Measurements from ENCODE around the gene ADARB2.
A peak's percentile ranks its signal among the peaks of the same experiment; 100 is the strongest.

The ADARB2 gene

DNA sequence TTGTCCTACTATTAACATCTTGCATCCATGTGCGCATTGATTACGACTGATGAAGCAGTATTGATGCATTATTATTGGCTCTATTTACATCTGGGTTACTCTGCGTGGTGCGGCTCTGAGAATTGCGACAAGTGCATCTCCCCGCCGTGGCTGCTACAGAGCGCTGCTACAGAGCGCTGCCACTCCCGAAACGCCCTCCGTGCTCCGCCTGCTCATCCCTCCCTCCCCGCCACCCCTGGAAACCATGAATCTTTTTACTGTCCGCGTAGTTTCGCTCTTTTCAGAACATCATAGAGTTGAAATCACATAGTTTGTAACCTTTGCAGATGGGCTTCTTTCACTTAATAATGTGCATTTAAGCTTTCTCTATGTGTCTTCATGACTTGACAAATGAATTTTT, 74.1 kb downstream of the ADARB2 start:
- no peak for DNase-seq (ENCODE audit: low spot score)

DNA sequence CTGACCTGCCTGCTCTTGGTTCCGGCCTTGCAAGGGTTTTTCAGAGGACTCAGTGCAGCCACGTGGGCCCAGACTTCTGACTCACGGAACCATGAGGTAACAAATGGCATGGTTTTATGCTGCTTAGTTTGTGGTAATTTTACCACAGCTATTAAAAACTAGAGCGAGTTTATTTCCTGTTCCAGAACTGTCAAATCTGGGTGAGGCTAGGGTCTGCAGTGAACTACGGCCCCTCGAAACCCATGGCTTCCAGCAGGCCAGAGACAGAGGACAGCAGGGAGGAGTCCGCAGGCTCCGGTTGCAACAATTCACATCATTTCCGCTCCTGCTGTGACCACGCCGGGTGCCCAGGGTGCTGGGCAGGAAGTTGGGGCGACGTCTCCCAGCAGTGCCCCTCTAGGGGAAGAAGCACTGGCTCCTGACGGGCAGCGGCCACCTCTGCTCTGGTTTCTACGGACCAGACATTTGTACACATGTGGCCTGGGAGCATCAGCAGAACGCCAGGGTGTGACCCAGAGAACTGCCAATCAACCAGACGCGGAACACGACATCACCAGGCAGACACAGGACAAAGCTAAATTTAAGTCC, 74.8 kb downstream of the ADARB2 start:
- DNase-seq (ENCODE audit: low spot score), result no peak

DNA sequence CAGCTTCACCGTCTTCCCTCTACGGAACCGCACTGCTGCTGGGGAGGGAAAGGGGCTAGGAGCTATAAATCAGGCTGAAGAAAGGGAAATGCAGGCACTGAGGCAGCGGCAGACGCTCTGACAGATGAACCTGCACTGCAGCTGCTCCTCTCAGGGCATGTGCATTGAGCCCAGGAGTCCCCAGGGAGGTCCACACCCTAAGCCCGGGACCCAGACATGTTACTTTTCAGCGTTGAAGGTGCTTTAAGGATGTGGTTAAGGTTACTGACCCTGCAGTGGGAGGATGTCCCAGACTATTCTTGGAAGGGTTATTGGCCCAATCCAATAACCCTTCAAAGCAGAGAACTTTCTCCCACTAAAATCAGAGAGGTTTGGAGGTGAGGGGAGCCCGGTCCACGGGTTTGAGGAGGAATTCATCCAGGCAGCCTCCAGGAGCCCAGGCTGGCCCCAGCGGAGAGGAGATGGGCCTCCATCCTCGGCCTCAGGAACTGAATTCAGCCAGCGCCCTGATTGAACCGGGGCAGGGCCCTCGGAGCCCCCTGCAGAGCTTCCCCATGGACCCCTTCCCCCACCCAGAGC, 75.4 kb downstream of the ADARB2 start:
- no peak for DNase-seq (ENCODE audit: low spot score)

DNA sequence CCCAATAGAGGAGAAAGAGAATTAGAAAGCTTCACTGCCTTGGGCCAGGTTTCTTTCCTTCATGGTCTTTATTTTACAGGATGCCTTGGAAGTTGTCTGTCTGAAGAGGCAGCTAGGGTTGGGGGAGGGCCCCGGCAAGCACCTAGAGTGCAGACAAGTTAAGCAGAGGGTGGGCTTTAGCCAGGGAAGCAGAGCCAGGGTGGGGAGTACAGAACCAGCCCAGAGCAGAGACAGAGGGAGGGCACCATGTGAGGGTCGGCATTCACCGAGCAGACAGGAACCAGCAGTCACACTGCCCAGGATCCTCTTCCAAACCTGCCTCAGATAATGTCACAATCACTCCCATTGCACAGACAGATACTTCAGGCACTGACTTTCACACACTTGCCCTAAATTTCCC, 75.9 kb downstream of the ADARB2 start:
- no peak for DNase-seq (ENCODE audit: low spot score)

DNA sequence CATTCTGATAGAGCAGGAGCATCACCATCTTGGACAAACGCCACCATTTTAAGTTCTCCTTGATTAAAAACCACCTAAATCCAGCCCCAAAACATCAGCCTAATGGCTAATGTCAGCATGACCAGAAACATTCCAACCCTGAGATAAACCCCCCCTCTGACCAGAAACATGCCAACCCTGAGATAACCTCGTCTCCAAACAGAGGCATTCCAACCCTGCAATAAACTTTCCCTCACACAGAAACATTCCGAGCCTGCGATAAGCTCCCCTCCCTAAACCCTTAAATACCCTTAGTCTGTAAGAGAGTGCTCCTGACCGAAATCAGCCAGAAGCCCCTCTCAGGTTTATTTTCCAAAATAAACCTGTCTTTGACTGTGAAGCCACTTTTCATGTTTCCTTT, 76.5 kb downstream of the ADARB2 start:
- no peak for DNase-seq (ENCODE audit: low spot score)

DNA sequence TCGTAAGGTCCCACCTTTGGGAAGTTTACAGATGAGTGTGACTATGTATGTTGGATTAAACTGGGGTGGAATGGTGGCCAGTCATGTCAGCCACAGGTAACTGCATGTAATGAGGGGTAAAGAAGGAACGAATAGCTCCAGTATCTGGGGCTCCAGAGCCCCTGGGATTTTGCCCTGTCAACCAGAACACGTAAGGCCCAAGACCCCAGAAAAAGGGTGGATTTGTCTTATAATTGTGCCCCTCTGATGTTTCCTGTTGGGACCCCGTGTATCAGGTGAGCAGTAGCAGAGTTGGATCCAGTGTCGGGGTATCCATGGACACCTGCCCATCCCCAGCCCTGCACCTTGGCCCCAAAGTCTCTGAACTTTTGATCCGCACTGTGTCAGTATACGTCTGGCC, 76.9 kb downstream of the ADARB2 start:
- no peak for DNase-seq (ENCODE audit: low spot score)

DNA sequence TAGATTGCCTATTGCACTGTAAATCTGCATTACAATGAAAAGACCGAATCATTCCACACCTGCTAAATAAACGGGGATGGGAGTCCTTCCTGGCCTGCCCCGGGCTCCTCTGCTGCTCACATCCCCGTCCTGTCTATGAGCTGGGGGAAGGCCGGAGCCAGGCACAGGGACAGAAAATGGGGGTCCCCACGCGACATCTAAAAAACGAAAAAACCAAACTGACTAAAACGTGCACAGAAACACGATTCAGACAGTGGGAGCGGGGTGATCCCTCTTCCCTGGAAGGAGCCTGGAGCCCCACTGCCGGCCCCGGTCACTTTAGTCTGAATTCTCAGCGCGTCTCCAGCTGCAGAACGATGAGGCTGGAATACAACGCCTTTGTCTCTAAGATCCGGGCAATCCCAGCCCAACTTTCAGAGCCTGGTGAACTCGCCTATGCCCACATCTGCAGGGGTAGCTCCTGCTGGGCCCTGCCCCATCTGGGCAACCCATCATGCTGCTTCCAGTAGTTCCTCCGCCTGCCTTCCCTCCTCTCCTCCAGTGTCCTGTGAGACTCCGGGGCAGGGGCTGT, 78.0 kb downstream of the ADARB2 start:
- no peak for DNase-seq (ENCODE audit: low spot score)

DNA sequence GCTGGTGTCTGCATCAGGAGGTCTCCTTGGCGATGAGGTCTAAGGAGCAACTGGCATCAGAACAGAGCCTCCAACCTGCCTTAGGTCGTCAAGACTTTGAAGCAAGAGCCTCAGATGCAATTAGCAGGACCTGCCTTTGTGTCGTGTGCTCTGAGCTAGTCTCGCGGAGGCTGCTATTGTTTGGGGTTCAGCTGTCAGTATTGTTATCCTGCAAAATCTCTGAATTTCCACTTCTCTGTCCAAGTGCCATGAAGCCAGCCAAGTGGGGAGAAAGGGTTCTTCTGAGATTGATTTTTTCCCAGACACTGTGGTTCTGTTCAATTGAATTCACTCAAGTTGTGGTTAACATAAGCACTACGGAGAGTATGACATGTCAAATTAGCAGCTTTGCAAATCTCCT, 78.7 kb downstream of the ADARB2 start:
- DNase-seq (ENCODE audit: low spot score), result no peak

DNA sequence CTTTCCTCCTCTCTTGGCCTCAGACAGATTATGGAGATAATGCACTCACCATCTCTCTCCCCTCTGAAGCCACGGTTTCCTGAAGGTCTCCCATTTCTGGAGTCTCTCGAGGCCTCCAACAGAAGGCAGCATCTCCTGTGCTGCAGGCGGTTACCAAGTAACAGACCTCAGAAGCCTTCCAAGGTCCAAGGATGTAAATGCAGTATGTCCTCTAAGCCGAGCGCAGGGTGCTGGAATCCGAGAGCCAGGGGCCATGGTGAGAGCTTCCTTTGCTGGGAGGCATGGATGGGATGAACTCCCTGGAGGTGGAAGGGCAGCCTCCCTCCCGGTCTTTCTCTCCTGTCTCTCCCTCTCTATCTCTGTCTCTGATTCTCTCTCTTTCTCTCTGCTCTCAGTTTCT, 79.8 kb downstream of the ADARB2 start:
- no peak for DNase-seq (ENCODE audit: low spot score)

DNA sequence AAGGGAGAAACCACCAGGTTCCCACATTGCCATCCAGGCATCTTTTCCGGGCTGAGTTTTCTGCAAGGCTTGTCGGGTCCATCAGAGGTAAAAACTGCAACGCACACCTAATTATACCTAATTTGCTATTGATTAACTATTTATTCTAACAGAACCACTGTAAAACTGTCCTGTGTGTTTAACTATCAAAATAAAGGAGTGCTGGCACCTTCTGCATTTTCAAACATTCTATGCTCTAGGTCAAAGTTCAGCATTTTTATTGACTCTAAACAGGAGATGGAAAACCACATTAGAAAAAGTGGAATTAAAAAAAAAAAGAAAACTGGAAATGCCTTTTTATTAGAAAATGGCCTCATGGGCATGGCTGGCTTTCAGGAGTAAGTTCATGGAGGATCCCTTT, 82.0 kb downstream of the ADARB2 start:
- DNase-seq (ENCODE audit: low spot score), result no peak

DNA sequence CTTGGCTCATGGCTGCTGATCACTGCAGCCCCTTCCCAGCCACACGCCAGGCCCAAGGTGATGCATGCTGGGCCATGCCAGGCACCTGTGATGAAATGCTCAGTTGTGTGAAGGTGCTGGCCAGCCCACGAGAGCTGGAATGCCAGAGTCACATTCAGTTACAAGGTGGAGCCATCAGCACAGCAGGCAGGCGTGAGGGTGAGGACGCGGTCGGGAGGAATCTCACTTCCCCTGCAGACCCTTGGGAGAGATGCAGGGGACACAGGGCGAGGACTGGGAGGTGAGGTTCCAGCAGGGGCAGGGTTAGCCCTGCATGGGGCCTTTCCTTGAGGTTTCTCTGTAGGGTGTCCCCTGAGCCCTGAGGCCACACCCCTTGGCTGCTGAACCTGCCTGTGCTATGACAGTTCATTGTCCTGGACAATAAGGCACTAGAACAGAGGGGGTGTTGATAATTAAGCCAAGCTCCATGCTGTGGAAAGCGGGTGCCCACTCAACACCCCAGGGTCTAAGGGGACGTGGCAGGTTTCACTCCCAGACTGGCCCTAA, 82.4 kb downstream of the ADARB2 start:
- no peak for DNase-seq (ENCODE audit: low spot score)

DNA sequence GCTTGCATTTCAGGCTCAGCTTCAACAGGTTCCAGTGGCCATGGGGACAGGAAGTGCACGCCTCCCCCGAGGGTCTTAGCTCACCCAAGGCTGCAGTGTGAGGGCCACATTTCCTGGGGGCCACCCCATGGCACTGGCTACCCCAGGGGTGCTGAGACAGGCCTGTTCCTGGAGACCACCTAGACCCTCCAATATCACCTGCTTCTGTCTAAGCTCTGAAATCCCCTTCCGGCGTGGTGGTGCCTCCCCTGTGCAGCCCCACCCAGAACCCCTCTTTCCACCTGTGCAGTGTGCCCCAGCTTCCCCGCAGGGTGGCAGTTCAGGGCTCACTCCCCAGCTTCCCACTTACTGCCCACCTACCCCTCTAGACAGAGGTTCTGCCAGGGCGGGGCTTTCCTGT, 83.1 kb downstream of the ADARB2 start:
- DNase-seq (ENCODE audit: low spot score), result no peak

DNA sequence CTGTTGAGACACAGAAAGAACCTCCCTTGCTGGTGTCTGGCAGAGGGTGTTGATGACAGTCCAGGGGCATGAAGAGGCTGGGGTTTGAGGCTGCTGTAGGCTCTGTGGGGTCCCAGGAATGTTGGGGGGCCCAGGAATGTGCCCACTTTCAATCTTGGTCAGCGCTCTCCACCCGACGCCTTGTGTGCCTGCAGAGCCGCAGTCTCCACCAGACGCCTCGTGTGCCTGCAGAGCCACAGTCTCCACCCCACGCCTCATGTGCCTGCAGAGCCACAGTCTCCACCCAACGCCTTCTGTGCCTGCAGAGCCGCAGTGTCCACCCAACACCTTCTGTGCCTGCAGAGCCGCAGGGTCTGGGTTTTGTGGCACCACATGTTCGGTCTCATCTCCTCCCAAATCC, 84.0 kb downstream of the ADARB2 start:
- no peak for DNase-seq (ENCODE audit: low spot score)

DNA sequence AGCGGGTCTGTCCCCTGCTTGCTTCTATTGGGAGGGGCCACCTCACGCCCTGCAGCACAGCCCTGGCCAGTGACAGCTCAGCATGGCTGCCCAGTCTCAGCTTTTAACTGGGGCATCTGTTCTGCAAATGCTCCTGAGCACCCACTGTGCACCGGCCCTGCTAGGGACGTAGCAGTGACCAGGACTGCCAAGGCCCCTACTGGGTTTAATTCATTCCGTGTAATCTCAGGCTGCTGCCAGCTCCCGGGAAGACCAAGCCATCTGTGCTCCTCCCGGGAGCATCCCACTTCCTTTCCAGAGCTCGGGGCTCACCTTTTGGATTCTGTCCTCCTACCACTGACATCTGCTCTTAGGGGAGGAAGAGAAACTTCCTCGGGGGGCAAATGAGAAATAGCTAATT, 85.2 kb downstream of the ADARB2 start:
- peak; percentile 97 for DNase-seq (ENCODE audit: low spot score)

DNA sequence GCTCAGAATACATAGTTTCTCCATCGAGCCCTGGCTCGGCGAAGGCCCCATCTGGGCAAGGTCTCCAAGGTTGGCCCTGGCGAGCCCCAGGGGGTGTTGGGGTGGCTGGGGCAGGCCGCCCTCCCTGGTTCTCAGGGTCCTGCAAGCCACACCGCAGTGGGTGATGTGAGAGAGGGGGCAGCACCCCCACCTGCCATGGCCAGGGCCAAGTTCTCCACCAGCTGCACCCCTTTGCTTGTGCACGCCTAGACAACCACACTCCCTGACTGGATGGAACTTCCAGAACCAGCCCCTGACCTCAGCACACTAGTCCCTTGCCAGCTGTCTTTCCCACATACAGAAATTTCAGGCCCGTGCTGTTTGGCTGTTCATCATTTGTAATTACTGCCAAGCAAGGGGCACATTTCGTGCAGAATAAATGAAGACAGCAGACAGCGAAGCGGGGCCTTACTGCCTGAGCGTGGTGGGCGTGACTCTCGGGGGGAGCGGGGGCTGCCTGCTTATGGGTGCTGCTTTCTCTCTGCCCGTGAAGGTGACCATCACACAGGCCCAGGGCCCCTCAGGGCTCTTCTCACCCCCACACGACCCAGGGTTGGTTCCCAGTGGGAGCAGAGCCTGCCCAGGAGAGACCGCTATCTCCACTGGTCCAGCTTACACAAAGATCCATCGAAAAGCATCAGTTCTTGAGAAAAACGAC, 85.9 kb downstream of the ADARB2 start:
- peak; percentile 22 for DNase-seq (ENCODE audit: low spot score)

DNA sequence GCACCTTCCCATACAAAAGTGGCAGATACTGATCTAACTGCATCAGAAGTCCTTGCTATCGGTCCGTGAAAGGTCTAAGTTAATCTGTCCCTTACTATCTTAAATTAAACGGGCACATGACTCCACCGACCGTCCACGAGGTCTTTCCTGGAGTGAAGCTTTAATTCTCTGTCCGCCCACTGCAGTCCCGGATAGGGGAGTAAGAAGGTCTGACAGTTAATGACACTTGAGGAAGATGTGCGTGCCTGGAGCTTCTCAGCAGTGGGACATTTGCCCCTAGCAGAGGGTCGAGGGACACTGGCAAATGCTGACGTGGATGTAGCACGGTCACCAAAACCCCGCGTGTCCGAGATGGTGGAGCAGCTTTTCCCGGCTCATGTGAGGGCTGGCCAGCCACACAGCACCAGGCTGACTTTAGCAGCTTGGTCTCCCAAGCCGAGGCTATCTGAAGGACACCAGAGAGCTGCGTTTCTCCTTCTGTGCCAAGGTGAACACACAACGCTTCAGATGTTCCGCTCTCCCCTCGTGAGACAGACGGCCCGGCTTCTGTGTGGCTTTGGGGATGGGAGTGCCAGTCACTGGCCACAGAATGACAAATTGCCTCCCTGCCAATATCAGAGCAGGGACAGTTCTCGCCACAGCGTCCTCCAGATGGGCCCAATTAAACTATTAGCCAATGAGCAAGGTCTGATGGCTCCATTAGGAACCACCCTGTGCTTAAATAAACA, 86.6 kb downstream of the ADARB2 start:
- peak; percentile 91 for DNase-seq (ENCODE audit: low spot score)

DNA sequence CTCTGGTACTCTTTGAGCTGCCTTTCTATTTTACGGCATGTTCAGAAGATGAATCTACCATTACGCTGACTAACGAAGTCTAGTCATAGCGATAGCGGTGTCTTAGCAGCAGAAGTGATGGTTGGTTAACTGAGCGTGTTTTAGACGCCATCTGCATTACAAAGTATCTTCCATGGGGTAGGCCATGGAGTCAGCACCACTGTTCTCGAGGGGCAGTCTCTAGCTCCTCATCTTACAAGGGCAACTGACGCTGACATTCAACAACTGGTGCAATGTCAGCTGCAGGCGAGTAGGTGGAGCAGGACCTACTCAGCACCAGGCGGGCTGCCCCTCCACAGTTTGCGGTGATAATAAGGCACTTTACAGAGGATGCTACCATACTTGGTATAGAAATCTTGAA, 88.7 kb downstream of the ADARB2 start:
- DNase-seq (ENCODE audit: low spot score), result no peak

DNA sequence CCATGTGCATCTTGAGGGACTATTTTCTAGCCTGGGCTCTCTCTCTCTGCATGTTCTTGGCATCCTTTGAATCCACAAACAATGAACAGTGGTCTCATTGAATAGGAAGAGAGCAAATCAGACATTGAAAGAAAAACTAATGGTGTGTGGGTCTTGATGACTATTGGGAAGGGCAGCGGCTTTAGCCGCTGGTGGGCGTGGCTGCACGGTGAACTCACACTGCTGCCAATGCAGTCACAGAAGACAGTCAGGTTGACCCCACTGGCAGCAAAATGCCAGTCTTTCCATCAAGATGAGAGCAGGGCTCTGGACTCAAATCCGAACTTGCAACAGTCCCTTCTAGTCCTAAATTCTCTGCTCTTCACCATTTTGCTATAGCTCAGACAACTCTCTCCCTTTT, 91.0 kb downstream of the ADARB2 start:
- no peak for DNase-seq (ENCODE audit: low spot score)

DNA sequence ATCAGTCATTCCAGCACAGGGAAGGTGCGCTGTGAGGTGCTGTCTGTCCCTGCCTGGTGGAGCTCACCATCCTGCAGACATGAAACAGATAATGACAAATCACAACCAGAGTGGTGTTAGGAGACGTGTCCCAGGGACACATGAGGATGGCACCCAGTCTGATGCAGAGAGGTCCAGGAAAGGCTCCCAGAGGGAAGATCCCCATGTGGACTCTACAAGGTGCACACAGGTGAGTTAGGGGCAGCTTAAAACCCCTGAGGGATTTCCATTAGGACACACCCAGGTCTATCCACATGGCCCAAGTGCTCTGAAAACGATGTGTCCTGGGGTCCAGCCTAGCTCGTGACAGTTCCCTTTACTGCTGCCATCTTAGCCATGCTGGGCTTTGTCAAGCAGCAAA, 91.4 kb downstream of the ADARB2 start:
- DNase-seq (ENCODE audit: low spot score), result no peak

DNA sequence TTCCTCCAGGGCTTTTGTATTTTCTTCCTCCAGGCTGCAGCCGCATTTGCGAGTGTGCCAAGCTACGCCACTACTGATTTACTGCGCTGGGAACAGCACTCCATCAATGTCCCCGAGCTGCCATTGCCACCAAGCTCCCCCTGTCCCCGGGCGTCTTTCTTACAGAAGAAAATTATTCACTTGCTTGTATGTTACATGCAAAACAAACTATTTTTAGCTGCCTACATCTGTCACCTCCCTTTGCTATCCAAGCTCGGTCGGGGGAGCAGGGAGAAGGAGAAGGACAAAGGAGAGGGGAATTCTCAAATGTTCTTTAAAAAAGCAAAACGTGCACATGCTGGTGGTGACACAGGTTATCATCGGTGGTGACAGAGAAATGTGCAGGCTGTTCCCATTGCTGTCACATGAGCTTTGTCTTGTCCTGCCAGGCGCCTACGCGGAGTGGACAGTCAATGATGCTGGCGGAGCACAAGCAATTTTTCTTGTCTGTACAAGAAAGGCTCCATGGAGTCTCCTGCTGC, 93.1 kb downstream of the ADARB2 start:
- DNase-seq (ENCODE audit: low spot score), result no peak

DNA sequence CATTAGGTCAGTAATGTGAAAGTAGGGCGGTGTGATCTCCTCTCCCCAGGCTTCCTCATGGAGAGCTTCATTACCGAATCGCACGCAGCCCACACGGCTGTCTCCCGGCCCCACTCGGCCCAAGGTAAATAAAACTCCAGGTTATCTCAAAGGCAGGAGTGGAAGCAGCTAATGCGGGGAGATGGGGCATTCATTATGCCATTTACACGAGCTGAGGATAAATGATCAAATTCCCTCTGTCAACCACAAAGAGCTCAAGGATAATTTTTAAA, 93.5 kb downstream of the ADARB2 start:
- DNase-seq (ENCODE audit: low spot score), result no peak

DNA sequence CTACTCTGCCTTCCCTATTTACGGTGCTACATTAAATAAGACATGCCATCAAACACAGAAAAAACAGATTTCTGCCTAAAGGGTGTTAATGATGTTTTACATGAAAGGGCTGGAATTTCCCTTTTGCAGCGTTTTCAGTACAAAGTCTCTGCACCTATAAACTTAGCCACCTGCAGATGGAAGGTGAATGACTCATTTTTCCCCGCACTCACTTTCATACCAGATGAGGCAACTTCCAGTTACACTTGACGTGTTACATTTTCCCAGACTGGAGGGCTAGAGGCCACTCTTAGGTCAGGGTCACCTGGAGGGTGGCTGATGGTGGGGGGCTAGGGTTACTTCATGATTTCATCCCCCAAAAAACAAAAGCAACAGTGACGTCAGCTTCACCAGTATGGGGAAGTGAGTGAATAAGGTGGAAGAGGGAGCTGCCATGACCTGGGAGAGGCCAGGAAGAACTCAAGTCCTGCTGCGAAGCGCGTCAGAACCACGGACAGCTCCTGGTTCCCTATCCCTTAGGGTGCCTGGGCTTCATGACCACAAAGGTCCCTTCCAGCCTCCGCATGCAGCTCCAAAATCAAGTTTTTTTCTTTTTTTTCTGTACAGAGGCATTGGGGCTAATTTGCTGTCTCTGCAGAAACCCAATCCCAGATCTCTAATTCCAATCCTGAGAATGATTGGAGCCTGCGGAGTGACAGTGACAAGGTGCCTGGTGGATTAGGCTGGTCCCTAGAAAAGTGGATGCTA, 94.0 kb downstream of the ADARB2 start:
- no peak for DNase-seq (ENCODE audit: low spot score)

All from cerebellar cortex (tissue), 1 donor.